DMS 273 (cell line): ENCODE measurements around the gene FOSB.
"Not testable (repeated sequence)": the region's sequence is repeated elsewhere in the genome, so short reads cannot be mapped to it uniquely, and the experiment has no call there.

ENCODE experiments used
- DNase-seq: peaks from one replicate; lab custom pipeline; 2025; ENCODE audit not compliant: unreplicated experiment; lab: John Stamatoyannopoulos, UW

Gene FOSB

DNA sequence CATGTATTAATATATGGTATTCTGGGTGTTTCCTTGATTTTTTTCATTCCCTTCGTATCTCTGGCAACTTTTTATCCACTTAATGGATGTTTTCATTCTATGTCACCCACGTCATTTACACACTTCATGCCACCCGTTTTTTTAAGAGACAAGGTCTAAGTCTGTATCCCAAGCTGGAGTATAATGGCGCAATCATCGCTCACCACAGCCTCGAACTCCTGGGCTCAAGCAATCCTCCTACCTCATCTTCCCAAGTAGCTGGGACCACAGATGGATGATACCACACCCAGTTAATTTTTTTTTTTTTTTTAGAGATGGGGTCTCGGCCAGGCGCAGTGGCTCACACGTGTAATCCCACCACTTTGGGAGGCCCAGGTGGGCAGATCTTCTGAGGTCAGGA lies 36.1 kb downstream of the FOSB start:
- no peak for DNase-seq

DNA sequence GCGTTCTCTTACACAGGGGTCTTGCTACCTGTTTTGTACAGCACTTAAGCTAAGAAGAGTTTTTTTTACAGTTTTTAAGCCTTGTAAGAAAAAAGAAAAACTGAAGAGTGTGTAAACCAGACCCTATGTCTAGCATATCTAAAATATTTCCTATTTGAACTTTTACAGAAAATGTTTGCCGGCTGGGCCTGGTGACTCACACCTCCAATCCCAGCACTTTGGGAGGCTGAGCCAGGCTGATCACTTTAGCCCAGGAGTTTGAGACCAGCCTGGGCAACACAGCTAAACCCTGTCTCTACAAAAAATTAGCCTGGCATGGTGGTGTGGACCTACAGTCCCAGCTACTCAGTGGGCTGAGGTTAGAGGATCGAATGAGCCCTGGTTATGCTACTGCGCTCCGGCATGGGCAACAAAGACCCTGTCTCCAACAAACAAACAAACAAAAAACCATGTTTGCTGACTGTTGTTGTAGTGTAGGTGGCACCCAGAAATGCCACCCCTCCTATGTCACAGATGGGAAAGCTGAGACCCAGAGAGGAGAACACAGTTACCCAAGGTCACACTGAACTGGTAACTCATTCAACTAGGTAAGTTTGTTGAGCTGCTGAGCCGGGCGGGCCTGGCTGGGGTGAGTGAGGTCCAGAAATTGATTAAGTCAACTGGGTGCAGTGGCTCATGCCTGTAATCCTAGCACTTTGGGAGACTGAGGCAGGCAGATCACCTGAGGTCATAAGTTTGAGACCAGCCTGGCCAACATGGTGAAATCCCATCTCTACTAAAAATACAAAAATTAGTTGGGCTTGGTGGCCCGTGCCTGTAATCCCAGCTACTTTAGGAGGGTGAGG lies 37.6 kb downstream of the FOSB start:
- no peak for DNase-seq

DNA sequence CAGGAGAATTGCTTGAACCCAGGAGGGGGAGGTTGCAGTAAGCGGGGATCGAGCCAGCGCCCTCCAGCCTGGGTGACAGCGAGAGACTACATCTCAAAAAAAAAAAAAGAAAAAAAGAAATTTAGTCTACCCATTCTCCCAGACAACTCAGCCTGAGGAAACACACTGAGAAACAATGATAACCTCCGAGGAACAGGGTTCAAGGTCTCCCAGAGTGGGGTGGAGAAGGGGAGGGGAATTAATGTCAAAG lies 38.1 kb downstream of the FOSB start:
- DNase-seq = no peak

DNA sequence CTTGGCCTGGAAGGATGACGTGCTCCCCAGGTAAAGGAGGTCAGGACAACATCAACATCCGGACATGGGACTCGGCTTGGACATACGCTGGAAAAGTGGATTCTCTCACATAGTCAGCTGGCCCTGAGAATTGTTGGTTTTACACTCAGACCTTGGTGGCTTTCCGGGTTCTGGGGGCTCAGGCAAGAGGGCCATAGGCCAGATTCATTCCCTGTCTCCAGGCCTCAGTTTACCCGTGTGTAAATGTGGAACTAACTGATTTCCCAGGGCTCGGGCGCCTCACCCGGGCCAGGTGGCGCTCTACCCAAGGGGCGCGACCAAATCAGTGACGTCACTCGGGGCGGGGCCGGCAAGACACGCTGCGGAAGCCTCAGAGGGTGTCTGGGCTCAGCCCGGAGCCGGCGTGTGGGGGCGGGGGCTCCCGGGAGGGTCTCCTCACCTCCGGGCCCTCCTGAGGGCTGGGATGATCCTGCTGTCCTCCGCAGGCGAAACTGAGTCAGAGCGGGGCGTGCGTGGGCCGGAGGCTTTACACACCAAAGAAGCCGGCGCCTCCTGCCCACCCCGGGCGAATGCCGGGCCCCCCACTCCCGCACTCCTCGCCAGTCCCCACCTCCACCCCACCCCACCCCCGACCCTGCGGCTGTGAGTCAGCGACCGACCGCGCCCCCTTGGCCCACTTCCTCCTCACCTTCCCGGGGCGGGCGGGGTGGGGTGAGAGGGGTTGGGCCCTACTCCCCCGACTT lies 38.6 kb downstream of the FOSB start:
- peak; percentile 97 for DNase-seq

DNA sequence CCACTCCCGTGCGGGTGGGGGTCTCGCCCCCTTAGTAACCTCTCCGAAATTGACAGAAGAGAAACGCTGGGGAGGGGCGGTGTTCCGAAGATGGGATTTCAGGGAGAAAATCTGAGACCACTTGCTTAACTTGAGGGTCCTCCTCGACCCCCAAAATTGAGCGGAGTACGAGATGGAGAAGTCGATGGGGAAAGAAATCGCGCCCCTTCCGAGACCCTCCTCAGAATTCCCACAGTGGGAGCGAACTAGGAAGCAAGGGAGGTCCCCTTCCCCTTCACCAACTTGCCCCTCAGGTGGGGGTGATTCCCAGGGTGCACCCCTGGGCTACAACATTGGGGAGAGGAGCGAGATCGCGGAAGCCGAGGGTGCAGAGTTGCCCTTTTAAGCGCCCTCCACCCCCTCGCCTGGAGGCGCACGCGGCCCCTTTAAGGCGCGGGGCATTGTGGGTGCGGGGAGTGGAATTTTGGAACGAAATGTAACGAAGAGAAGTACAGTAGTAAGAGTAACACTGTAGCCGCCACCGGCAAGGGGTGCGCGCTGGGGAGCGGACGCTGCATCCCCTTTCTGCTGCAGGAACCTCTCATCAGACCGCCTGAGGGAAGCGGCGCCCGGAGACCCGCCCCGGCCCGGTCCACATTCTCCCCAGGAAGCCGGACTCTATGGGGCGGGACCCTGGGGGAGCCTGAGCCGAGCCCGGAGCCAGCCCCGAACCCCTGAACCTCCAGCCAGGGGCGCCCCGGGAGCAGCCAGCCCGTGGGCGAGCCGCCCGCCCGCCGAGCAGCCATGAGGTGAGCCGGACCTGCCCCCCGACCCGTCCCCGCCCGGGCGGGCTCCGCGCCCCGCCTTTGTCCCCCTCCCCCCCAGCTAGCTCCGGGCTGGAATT lies 39.4 kb downstream of the FOSB start, which contains the start of gene VASP:
VASP (plus strand) TSS at position 491 of the 883 bp plus-strand sequence; CDS start at position 784, 293 bp downstream.
- DNase-seq = peak; percentile 94

DNA sequence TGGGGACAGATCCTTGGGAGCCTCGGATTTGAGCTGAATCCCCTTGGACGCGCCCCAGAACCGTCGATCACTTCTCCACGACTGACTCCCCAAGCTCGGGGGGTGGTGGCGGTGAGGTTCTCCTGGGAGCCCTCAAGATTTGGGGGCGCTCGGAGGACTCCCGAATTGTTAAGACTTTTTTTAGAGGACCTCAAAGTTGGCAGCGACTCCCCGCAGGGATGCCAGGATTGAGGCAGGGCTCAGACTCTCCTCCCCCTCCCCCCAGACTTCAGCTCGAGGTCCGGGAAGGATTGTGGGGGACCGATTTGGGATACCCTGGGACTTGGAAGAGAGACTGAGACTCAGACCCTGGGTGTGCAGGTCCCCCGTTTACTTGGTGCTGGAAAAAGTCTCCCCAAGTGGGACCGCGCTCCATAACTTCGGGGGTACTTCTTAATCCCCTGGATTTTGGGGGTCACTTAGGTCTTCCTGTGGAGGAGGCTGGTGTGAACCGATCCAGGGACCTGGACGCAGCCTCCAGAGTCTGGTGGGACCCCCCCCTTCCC lies 40.1 kb downstream of the FOSB start:
- DNase-seq = peak; percentile 43

DNA sequence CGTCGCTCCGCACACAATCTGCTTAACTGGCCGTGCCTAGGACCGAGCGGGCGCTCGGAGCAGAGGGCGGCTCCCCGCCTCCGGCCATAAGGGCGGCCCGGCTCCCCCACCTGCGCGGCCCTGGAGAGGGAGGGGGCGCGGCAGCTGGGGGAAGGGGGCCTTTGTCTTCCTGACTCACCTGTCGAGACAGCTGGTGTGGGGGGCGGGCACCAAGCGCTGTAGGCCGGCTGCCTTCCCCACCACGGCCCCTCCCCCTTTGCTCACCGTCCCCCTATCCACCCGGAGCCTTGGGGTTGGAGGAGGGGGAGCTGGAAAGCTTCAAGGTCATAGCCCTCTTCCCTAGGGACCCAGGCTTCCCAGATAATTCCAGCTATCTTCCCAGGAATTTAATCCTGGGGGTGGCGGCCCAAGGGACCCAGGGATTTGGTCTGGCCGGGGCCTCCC lies 40.6 kb downstream of the FOSB start:
- DNase-seq = peak; percentile 57

DNA sequence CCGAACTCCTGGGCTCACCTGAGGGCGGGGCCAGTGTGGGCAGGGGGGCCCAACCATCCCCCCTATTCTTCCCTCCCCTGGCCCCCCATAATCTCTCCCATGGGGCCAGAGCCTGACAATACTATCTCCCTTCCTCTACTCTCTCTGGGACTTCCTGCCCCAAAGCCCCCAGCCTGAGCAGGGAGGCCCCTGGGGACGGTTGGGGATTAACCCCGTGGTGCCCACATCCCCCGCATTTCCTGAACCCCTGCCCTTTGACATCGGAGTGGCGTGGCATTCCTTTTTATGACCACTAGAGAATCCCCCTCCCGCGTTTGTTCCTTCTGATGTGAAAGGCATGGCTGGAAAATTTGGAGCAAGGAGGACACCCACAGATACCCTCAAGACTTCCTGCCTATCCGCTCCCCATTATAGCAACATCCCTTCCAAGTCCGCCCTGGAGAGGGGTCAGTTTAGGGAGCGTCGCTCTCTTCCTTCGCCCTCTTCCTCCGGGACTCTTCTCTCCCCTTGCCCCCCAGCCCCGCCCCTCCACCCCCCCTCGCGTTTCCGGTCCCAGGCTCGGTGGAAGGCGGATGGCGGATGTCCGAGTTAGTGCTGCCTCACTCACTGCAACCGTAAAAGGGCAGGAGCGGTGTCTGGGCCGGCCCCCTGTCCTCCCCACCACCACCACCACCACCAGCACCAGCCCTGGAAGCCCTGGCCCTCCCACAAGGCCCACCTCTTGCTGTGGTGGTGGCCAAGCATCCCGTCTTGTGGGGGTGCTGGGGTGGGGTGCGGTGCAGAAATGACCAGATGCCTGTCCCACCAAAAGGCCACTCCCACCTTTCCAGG lies 41.3 kb downstream of the FOSB start:
- peak; percentile 38 for DNase-seq

DNA sequence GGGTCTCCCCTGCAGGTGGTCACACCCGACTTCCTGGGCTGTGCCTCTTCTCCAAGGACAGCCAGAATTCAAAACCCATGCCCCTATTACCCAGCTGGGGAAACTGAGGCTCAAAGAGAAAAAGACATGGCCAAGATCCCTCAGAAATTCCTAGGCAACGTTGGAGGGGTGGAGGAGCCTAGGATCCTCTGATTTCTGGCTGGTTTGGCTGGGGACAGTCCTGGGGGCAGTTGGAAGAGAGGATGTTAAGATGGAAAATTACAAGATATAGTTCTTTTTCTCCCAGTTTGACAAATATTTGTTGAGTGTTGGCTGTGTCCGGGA lies 41.9 kb downstream of the FOSB start:
- no peak for DNase-seq

DNA sequence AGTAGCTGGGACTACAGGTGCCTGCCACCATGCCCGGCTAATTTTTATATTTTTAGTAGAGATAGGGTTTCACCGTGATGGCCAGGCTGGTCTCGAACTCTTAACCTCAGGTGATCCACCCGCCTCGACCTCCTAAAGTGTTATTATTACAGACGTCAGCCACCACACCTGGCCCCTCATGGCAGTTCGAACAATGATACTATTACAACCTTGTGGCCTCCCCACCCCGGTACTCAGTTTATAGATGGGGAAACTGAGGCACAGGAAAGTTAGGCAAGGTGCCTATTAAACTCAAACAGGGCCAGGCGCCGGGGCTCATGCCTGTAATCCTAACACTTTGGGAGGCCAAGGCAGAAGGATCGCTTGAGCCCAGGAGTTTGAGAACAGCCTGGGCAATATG lies 42.6 kb downstream of the FOSB start:
- DNase-seq = not testable (repeated sequence)

DNA sequence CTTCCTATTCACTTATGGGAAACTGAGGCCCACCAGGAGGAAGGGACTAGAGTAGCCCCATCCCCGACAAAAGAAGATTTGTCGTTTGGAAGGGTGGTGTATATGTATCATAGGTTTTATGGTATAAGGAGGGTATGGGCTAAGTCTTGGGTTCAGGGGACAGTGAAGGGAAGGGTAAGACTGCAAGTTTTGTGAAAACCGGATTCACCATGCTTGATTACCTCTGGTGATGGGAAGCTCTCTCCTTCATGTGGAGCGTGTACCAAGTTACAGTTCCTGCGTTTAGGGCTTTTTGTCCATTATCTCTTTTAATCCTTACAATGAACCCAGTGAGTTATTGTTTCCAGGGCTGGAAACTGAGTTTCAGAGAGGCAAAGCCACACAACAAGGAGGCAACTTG lies 43.3 kb downstream of the FOSB start:
- DNase-seq = no peak

DNA sequence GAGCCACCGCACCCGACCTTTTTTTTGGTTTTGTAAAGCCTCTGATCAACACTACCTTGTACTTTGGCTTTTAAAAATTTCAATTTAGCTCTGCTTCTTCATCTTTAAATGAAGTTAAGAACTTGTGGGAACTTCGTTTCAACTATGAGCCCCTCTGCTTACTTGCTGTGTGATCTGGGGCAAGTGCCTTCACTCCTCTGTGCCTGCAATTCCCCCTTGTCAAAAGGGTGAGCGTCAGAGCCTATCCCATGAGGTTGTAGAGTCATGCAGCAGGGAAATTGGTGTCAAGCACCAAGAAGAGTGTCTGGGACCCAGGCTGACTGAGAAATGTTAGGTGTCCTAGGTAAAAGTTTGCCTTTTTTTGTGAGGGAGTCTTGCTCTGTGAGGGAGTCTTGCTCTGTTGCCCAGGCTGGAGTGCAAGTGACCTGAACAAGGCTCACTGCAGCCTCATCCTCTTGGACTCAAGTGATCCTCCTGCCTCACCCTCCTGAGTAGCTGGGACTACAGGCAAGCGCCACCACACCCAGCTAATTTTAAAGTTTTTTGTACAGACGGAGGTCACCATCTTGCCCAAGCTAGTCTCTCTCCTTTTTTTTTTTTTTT lies 45.2 kb downstream of the FOSB start:
- DNase-seq = no peak

DNA sequence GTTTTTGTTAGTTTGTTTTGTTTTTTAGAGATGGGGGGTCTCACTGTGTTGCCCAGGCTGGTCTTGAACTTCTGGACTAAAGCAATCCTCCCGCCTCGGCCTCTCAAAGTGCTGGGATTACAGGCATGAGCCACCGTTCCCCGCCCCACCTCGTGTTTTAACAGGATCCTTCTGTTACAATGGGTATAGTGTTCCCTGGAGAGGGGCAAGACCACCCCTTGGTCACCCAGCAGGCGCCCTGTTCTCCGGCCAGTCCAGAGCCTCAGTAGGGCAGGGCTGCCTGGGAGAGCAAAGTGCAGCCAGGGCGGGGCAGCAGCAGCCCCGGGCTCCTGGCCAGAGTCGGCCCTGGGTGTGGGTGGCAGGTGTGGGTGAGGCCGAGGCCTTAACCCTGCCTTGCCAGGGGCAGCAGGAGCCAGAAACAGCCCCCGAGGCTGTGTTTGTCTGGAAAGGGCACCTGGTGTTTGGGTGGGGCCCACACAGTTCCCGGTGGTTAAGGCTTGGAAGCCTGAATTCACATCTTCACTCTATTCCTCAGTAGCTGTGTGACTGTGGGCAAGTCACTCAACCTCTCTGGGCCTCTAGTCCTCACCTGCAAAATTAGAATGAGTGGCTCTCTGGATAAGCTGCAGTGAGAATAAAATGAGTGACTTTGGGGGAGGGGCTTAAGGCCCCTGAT lies 46.7 kb downstream of the FOSB start:
- DNase-seq = no peak

DNA sequence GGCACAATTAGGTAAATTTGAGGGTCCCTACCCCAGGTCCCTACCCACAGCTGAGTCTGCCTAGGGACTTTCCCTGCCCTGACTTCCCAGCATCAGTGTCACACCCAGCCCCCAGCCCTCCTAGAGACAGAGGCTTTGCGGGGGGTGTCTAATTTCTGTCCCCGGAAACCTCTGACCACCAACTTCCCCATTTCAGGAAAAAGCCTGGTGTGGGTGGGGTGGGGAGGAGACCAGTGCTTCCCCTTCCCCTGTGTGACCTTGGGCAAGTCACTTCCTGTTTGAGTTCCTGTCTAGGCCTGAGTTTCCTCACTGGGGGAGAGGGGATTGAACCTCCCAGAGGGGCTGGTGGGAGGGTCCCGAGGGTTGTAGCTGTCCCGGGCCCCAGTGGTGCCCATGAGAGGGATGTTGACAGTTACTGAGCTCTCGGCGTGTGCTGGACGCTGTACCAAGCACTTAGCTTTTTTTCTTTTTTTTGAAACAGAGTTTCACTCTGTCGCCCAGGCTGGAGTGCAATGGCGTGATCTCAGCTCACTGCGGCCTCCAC lies 47.4 kb downstream of the FOSB start:
- DNase-seq = no peak

DNA sequence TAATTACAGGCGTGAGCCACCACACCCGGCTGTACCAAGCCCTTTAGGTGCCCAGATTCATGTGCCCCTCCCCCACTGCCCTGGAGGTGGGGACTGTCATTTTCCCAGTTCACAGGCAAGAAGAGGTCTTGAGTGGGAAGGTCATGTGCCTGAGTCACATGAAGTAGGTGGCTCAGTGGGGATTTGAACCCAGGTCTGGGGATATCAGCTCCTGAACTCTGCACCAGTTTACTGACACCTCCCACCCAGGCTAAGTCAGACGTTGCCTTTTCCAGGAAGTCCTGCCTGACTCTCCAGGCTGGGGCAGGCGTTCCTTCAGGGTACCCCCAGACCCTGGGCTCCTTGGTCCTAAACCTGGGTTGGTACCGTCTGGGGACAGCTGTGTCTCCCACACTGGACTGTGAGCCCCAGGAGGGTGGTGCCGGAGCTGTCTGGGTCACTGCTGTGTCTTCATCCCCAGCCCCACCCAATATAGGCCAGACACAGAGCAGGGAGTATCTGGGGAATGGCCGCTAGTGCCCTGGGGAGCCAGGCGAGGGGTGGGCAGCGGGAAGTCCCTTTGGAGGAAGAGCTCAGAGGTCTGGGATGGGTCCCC lies 48.1 kb downstream of the FOSB start:
- DNase-seq = no peak

DNA sequence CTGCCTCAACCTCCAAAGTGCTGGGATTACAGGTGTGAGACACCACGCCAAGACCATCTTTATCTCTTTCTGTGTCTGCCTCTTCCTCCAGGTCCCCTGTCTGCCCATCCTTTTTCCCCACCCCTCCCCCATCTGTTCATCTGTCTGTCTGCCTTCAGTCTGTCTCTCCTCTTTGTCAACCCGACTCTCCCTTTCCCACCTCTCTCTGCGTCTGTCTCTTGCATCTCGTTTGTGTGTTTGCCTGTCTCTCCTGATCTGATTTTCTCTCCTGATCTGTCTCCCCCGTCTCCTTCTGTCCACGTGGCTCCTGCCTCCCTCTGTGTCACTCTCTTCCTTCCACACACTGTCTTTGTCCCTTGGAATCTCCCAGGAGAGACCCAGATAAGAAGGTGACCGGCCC lies 49.4 kb downstream of the FOSB start:
- no peak for DNase-seq

DNA sequence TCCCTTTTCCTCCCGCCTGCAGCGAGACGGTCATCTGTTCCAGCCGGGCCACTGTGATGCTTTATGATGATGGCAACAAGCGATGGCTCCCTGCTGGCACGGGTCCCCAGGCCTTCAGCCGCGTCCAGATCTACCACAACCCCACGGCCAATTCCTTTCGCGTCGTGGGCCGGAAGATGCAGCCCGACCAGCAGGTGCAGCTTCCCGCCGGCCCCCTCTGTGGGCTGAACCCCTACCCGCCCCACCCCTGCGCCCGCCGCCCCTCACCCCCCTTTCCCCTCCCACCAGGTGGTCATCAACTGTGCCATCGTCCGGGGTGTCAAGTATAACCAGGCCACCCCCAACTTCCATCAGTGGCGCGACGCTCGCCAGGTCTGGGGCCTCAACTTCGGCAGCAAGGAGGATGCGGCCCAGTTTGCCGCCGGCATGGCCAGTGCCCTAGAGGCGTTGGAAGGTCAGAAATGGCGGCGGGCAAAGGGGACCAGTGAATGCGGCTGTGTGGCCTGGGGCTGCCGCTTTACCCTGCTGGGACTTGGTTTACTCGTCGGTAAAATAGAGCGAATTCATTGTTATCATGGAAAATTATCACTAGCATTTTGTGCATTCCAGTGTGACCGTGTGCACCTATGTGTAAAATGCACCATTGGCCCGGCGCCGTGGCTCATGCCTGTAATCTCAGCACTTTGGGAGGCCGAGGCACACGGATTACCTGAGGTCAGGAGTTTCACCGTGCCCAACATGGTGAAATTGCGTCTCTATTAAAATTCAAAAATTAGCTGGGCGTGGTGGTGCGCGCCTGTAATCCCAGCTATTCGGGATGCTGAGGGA lies 50.1 kb downstream of the FOSB start:
- no peak for DNase-seq

DNA sequence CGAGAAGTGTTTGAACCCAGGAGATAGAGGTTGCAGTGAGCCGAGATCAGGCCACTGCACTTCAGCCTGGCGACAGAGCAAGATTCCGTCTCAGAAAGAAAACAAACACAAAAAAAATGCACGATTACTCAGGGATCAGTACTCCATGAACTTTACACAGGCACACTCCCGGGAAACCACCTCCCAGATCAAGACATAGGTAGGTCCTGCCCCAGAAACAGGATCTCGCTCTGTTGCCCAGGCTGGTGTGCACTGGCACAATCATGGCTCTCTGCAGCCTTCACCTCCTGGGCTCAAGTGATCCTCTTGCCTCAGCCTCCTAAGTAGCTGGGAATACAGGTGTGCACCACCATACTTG lies 50.7 kb downstream of the FOSB start:
- DNase-seq = no peak
